ENCODE data around the gene AGO3.
"Not testable (repeated sequence)": the region's sequence is repeated elsewhere in the genome, so short reads cannot be mapped to it uniquely, and the experiment has no call there.

AGO3 gene

DNA sequence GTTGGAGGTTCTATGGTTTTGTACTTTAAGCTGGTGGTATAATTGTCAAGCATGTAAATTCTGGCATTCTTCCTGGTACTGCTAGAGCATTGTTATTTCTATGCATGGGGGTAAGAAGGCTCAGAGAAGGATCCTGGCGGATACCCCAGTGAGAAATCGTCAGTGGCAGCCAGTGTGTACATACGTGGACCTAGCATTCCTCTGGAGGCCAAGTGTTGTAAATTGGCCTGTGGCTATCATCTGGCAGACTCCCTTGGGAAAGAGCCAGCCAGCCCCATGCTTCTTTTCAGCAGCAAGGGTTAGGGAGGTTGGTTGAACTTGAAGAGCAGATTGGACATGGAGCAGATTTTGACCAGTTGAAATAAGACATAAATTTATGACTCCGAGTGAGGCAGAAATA is 5.2 kb upstream of the AGO3 start:
- DNase-seq = no peak

DNA sequence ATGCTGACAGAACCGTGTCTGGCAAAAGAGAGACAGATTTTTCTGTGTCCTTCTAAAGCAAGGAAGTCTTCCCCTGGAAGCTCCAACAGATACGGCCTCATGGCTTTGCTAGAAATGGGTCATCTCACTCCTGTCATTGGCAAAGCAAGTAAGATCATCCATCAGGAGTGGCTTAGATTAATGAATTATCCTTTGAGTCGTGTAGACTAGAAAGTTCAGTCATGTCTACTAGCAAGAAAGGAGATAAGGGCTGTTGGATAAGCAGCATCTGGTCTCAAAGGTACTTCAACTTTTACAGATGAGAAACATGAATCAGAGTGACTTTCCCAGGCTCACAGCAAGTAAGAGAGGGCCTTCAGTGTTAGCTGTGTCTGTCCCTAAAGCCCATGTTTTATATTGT is 3.4 kb upstream of the AGO3 start:
- no peak for DNase-seq

DNA sequence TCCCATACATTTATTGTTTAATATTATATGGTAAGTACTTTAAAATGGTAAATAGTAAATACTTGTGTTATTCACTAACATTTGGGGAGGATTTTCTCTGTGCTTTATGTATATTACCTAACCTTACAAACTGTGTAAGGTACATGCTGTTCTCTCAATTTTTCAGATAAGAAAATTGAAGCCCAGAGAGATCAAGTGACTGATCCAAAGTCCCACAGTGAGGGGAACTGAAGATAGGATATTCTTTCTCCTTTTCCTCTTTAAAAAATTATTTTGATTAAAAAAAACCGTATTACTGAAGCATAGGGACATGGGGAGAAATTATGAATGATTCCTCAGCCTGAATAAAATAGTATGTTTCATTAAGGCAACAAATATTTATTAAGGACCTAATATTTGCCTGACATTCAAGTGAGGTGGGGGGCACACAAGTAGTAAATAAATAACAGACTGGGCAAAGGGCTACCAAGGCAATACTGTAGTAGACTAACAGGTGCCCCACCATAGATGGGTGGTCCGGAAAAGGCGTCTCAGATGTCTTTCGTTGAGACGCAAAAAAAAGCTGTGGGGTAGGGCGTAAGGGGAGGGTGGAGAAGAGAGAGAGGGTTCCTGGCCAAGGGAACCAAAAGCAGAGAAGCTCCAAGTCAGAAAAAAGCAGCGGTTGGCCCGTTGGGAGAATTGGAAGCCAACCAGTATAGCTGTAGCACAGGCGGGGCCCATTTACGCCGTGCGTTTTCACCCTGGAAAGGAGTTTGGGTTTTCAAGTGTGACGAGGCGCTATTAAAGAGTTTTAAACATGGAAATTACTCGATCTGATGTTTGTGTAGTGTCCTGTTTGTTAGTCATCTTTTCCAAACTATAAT is 944 bp upstream of the AGO3 start:
- DNase-seq = peak in 1 of 2 donors; percentile 68

DNA sequence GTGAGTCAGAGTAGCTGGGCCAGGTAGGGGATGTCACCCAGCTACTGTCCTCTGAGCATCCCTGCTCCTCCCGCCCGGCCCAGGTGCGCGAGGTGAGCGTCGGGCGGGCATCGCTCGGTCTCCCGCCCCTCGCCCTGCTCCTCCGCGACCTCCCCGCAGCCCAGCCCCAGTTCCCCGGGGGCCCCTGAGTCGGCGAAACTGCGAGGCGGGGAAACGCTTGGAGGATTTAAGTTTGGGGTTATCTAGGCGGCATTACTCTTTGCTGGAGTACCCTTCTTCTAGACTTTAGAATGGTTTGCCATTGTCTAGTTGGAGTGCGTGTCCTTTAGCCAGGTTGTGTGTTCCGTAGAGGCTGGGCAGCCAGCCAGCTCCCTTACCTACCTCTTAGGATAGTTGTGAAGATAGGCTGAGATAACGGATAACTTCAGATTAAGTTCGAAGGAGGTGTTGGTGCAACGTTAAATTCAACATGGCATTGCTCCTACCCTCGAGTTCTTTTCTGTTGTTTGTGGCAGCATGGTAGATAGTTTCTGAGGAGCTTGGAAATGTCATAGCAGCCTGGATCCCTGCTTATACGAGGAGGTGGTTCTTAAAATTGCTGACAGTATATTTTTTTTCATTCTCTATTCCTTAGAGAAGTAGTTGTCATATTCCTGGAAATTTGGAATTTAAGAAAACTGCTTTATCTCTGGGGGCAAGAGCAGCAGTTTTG is 697 bp downstream of the AGO3 start:
- no peak for DNase-seq

DNA sequence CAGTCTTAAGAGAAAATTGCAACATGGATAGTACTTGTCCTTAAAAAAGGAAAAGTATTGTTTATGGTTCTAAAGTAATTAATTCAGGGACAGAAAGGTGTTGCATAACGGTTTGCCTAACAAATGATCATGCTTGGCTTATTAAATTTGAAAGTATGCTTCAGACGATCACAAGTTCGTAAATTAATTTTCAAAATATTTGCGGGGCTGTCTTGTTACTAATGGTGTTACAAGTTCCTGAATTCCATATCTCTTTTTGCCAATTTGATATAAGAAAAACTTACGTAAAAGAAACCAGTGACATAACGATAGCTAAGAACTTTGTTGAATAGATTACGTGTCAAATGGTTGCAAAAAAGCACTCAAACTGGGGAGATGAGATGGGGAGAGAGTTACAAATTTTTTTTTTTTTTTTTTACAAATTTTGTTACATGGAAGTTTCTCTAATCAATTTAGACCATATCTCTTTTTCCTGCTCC is 1.3 kb downstream of the AGO3 start:
- DNase-seq = no peak

DNA sequence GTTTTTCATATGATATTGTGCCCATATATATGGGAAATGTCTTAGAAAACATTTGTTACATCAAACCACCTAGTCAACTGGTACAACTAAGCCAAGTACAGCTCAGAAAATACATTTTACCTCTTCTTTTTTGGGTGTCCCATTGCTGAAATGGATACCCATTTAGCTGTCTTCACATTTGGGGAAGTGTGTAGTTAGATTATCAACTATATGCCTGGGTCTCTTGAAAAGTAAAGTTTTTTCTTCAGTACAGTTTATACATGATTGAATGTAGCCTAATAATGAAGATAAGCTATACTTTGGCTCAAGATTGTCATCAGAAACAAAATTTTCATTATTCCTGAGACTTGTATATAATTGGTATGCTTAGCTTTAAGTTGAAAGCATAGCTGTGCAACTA is 2.0 kb downstream of the AGO3 start:
- no peak for DNase-seq

DNA sequence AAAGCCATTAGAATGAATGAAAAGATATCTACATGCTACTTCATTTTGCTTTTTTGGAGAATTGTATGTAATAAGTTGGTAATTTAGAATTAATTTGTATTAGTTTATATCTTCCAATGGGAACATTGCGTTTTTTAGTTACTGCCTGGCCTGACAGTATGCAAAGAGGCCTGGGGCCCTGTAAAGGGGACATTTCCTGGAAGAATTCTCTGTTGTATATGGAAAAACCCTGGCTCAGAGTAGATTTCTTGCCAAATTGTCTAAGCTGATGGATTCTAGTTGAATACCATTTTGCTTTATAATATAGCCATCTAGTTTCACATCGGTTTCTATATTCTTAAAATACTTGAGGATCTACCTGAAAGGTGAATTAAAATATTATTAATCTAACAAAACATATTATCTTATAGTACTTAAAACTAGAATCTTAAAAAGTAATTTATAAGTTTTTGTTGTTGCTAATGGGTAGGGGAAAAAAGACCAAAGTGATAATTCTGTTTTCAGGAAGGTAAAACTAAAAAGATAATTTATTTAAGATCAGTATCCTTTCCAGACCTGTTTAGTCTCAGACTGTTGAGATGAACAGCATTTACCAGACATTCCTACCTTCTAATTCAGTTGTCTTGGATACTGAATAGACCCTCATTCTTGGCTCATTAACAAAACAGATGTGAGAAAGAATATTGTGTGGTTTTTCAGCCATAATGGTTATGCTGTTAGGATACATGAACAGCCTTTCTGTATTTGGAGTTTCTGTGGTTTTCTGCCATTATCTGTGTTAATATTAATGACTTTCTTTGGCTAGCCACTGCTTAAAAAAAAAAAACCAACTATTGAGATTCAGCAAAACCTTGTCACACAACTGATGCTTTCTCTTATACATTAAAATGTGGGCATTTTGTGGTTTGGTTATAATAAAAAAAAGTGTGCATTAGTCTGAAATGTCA is 4.8 kb downstream of the AGO3 start:
- DNase-seq = no peak

DNA sequence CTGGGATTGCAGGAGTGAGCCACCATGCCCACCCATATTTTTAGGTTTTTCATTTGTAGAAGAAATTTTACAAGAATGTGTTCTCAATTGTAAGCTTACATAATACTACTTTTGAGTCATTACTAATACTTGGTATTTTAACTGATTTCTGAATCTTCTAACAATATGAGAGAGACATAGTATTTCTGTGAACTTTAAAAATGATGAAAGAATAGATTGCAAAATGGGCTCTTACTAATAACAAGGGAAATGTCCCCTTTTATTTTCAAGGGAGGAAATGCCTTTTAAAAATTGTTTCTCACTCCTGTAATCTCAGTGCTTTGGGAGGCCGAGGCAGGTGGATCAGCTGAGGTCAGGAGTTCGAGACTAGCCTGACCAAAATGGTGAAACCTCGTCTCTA is 5.9 kb downstream of the AGO3 start:
- DNase-seq = peak; percentile 6 to 95

DNA sequence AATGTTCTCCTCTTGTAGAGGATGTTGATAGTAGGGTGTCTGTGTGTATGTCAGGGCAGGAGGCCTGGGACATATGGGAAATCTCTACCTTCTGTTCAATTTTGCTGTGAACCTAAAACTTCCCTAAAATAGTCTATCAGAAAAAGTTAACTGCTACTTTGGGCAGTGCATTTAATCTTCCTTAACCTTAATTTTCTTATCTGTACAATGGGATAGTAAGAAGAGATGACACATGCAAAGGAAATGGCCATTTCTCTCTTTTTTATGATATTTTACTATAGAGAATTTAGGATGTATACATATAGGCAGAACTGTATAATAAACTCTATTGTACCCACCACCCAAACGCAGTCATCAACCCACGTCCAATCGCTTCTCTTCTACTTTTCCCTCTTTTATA is 8.6 kb downstream of the AGO3 start:
- DNase-seq = no peak

DNA sequence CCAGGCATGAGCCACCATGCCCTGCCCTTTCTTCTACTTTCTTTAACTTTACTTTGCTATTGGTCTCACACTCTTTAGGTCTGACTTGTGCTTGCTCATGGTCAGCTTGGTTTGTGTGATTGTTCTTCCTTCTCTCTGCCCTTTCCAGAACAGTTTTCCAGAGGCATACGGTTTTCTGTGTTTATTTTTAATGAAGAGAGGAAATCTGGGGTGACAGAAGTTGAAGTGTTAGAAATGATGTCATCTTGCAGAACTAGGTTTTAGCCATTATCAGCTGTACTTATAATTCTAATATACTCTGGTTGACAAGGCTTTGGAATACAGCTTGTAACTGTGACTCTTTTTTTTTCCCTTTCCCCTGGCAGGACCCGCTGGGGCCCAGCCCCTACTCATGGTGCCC is 14.4 kb downstream of the AGO3 start:
- DNase-seq = no peak

DNA sequence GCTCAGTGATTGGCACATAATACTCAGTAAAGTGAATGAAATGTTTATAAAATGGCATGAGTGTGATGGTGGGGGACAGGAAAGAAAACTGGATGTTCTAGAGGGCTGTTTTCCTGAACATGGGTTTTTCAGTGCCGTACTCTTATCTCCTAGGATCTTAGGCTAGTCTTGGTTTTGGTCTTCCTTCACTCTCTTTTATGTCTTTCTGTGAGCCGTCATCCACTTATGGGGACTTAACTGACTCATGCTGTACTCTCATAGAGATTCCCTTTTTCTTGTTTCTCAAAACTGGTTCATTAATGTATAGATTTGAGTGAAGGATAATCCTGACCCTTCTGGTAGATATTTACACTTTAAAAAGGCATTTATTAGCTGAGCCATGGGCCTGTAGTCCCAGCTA is 16.6 kb downstream of the AGO3 start:
- no peak for DNase-seq

DNA sequence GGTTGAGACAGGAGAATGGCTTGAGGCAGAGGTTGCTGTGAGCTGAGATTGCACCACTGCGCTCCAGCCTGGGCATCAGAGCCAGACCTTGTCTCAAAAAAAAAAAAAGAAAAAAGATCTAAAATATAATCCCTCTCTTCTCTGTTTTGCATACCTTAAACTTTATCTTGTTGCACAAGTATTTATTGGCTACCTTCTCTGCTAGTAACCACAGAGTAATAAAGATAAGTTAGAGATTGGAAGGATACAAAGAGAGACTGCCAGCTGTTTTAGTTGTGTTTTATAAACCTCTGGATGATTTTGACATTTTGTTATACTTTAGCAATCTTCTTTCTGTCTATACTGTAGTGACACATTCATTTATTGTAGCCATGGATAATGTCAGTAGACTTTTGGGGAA is 27.7 kb downstream of the AGO3 start:
- no peak for DNase-seq

DNA sequence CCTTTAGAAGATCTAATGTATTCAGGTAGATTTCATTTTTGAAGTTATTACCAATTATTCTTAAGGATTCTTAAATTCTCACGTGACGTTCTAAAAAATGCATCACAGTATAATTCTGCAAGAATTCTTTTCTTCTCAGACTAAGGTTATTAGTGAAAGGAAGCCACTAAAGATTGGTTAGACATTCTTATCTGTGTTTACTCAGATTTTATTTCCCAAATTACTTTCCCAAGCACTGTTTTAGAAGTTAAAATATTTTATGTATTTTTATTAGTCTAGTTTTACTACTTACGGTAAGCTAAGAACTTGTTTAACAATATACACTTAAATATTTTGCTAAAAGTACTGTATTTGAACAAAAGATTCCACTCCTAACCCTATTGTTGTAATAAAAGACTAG is 28.4 kb downstream of the AGO3 start:
- DNase-seq = no peak

DNA sequence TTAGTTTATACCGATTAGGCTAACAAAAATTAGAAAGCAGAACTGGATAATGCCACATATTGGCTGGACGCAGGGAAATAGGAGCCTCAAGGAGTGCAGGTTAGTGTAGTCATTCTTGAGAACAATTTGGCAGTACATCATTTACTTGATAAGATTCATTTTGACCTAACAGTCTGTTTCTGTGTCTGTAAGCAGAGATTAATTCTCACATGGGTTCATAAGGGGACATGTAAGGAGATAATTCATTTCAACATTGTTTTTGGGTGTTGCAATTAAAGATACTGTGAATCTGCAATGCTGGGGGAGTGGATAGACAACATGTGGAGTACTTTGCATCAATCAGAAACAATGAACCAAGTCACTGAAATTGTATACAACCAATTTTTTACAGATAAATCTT is 32.0 kb downstream of the AGO3 start:
- no peak for DNase-seq

DNA sequence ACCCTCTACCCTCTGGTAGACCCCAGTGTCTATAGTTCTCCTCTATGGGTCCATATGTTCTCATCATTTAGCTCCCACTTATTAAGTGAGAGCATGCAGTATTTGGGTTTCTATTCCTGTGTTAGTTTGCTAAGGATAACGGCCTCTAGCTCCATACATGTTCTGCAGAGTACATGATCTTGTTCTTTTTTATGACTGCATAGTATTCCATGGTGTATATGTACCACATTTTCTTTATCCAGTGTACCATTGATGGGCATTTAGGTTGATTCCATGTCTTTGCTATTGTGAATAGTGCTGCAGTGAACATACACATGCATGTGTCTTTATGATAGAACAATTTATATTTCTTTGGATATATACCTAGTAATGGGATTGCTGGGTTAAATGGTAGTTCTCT is 33.4 kb downstream of the AGO3 start:
- DNase-seq = not testable (repeated sequence)

DNA sequence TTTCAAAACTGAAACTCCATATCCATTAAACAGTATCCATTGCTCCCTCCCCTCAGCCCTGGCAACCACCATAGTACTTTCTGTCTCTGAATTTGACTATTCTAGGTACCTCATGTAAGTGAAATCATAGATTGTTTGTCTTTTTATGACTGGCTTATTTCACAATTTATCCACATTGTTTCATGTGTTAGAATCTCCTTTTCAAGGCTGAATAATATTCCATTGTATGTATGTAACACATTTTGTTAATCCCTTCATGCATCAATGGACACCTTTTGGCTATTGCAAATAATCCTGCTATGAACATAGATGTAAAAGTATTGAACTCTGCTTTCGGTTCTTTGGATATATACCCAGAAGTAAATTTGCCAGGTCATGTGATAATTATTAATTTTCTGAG is 37.5 kb downstream of the AGO3 start:
- no peak for DNase-seq

DNA sequence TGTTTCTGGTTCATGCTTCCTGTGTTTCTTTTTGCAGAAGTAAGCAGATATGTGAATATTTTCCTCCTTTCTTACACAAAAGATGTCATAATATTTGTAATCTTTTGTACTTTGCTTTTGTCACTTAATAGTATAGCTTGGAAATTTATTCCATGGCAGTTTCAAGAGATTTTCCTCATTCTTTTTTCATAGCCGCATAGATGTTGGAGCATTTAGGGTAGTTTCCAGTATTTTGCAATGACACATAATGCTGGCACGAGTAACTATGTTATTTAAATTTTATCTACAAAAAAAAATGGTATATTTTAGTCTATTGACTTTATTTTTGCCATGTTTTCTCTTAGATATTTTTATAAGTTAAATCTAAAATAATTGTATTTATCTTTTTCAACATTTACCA is 40.7 kb downstream of the AGO3 start:
- DNase-seq = peak in 1 of 2 donors; percentile 26

DNA sequence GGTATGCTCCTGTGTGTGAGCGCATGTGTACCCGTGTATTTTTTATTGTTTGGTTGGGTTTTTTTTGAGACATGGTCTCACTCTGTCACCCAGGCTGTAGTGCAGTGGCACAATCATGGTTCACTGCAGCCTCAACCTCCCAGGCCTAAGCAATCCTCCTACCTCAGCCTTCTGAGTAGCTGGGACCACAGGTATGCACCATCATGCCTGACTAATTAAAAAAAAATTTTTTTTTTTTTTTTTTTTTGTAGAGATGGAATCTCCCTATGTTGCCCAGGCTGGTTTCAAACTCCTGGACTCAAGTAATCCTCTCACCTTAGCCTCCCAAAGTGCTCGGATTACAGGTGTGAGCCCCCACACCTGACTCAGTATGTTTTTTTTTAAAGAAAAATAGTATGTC is 41.7 kb downstream of the AGO3 start:
- not testable (repeated sequence) for DNase-seq

DNA sequence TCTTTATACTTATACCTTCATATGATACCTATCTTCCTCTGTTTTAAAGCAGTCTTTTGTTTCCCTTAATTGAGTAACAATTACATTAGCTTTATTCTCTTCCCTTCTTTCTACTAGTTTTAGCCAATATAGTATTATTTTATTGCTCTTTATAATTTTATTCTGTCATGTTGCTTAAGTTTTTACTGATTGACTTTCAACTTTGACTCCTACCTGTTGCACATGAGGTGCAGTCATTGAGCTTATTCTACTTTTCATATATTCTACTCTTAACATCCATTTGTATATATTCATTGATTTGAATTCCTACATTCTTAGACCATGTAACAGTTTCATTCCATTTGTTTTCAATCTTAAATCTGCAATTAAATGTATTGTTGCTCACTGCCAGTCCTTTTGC is 49.2 kb downstream of the AGO3 start:
- no peak for DNase-seq

DNA sequence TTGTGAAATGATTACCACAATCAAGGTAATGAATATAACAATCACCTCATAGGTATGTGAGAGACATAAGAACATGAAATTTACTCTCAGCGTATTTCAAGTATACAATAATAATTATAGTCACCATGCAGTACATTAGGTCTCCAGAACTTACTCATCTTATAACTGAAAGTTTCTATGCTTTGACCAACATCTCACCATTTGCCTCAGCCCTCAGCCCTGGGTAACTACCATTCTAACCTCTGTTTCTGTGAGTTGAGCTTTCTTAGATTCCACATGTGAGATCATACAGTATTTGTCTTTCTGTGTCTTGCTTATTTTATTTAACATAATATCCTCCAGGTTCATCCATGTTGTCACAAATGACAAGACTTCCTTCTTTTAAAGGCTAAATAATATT is 57.3 kb downstream of the AGO3 start:
- no peak for DNase-seq

DNA sequence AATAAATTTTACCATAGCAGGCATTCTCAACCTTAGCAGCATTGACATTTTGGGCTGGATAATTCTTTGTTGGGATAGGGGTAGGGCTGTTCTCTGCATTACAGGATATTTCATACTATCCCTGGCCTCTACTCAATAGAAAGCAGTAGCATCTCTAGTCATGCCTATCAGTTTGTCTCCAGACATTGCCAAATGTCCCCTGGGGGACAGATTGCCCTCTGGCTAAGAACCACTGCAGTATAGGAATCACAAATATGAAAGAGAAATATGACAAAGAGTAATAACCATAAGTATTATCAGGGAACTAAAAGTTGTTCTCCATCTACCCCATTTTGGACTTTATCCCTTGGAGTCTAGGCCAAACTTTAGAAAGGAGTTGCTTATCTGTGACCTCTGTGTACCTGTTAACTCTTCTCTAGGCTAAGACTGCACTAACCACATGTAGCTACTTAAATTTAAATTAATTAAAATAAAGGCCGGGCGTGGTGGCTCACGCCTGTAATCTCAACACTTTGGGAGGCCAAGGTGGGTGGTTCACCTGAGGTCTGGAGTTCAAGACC is 76.1 kb downstream of the AGO3 start:
- DNase-seq = no peak

DNA sequence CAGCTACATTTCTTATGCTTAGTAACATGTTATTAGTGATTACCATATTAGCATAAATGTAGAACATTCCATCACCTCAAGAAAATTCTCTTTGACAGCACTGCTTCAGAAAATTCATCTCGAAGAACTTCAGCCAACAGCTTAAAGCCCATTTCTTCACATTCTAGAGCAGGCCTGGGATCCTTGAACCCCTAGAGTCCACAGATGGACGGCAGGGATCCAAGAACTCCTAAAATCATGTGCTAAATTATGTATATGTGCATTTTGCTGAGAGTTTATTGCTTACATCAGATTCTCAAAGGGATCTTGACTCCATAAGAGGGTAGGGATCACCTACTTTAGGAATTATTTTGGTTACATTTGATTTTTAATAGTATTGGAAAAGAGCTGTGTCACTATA is 76.8 kb downstream of the AGO3 start:
- DNase-seq = no peak

Measured in inflammatory macrophage (primary cell).